Natural killer cell (primary cell): ENCODE results near the gene CERK. TPM values are rescaled to one million over a fixed set of nuclear protein-coding genes. Genes with fewer than 3 reads are reported as not detected.

Experiments
- ATAC-seq, 3 donors: fragments of 150-1000 bp in 2 of 3; fragments of 200-7000 bp in 1 of 3; cut with Tn5 transposase; 1 replicate in 1 of 3; 2 replicates in 2 of 3; pipeline ENCODE4 v1.10.0; 2021; ENCODE audit warnings: mild to moderate bottlenecking in 2 of 3, moderate library complexity in 2 of 3
- DNase-seq, 2 donors: peaks; one replicate each; pipeline versions ENCODE4 v3.0.0 to v3.0.0-alpha.2; 2013 to 2021; ENCODE audit warnings: mixed read lengths in 1 of 2
- H3K27ac ChIP-seq: one replicate; pipeline ENCODE4 v1.5.1; 2013; ENCODE audit warnings: mild to moderate bottlenecking, low read length
- H3K27me3 ChIP-seq: one replicate; pipeline ENCODE4 v1.6.1; 2013; ENCODE audit warnings: low read length; ENCODE audit not compliant: control insufficient read depth, insufficient read depth
- H3K36me3 ChIP-seq: one replicate; pipeline ENCODE4 v1.6.1; 2013; ENCODE audit warnings: low read length; ENCODE audit not compliant: control insufficient read depth, insufficient read depth
- H3K4me1 ChIP-seq: one replicate; pipeline ENCODE4 v1.6.1; 2013; ENCODE audit warnings: low read length; ENCODE audit not compliant: control insufficient read depth, insufficient read depth
- H3K4me3 ChIP-seq: one replicate; pipeline ENCODE4 v1.5.1; 2013; ENCODE audit warnings: low read length
- H3K9me3 ChIP-seq: one replicate; pipeline ENCODE4 v1.6.1; 2013; ENCODE audit warnings: low read length; ENCODE audit not compliant: control insufficient read depth, insufficient read depth
- H3K27ac Mint-ChIP-seq, 2 donors: one replicate each; pipeline ENCODE4 v1.8.0; 2022; ENCODE audit warnings: mild to moderate bottlenecking in 2 of 2, mixed read lengths in 2 of 2, moderate library complexity in 1 of 2
- H3K27me3 Mint-ChIP-seq, 2 donors: one replicate each; pipeline ENCODE4 v1.8.0; 2022; ENCODE audit warnings: low read depth in 2 of 2, mixed read lengths in 2 of 2
- H3K36me3 Mint-ChIP-seq: one replicate; pipeline ENCODE4 v1.8.0; 2022; ENCODE audit warnings: mixed read lengths
- H3K4me1 Mint-ChIP-seq, 2 donors: one replicate each; pipeline ENCODE4 v1.8.0; 2022; ENCODE audit warnings: mixed read lengths in 2 of 2
- H3K4me3 Mint-ChIP-seq: one replicate; pipeline ENCODE4 v1.8.0; 2022; ENCODE audit warnings: mild to moderate bottlenecking, moderate library complexity, mixed read lengths
- H3K9me3 Mint-ChIP-seq, 2 donors: one replicate each; pipeline ENCODE4 v1.8.0; 2022; ENCODE audit warnings: mixed read lengths in 2 of 2
- WGBS: methylation state at CpG from one replicate; pipeline ENCODE4 v1.1.7; 2013; ENCODE audit warnings: missing lambda C conversion rate; ENCODE audit not compliant: insufficient coverage; 5-methylcytosine and 5-hydroxymethylcytosine counted together
- intact Hi-C: fragments of 100-400 bp; cut with micrococcal nuclease; formaldehyde crosslinking; loops from one replicate; pipeline ENCODE4 v1.14.2; 2022
- total RNA-seq, 4 donors: library from RNA; stranded (reverse); fragments of 120-200 nt in 1 of 4; gene quantifications; one replicate each; pipeline versions ENCODE4 v1.2.3 to v1.2.4, GENCODE V29; 2013 to 2022
- TF ChIP-seq, protein P1 (sequence below): fragments of 200-600 bp; IDR thresholded peaks from one replicate; pipeline ENCODE4 v1.8.0; 2022; ENCODE audit warnings: antibody characterized with exemption

CERK gene
- total RNA-seq, 3 donors from 2014 or later (not counting 1 experiment from before 2014, with no cell fraction given): 50.0 to 71.2 (median 55.6) TPM

DNA sequence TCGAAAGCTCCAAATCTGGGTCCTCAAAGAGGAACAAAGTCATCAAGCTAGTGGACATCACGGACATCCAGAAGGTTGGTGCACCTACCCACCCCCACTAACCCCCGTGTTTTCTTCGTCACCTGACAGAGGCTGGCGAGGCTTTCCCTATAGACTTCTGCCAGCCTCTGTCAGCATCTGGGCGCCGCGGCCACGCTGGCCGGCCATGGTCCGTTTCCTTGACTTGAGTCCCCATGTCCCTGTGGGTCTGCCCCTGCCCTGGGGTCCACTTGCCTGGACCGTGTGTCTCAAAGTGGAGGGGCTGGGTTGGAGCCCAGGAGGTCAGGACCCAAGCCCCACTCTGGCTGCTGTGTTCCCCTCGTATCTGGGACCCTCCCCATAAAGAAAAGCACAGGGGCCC, 62.6 kb downstream of the CERK start:
- no peak overlapping the region for H3K4me3 Mint-ChIP-seq
- H3K27ac Mint-ChIP-seq: no peak overlapping the region
- no peaks in the 10 kb centered on the region for H3K36me3 Mint-ChIP-seq
- no peak for DNase-seq
- intact Hi-C loops: no loop called here
- H3K4me1 Mint-ChIP-seq: peaks cover 4 to 13% of the 10 kb centered on the region in 2 donors
- no peaks in the 10 kb centered on the region for H3K9me3 Mint-ChIP-seq
- TF ChIP-seq, protein P1, sequence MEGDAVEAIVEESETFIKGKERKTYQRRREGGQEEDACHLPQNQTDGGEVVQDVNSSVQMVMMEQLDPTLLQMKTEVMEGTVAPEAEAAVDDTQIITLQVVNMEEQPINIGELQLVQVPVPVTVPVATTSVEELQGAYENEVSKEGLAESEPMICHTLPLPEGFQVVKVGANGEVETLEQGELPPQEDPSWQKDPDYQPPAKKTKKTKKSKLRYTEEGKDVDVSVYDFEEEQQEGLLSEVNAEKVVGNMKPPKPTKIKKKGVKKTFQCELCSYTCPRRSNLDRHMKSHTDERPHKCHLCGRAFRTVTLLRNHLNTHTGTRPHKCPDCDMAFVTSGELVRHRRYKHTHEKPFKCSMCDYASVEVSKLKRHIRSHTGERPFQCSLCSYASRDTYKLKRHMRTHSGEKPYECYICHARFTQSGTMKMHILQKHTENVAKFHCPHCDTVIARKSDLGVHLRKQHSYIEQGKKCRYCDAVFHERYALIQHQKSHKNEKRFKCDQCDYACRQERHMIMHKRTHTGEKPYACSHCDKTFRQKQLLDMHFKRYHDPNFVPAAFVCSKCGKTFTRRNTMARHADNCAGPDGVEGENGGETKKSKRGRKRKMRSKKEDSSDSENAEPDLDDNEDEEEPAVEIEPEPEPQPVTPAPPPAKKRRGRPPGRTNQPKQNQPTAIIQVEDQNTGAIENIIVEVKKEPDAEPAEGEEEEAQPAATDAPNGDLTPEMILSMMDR: no peak
- WGBS: 93% methylated on average over 13 of the region's 13 CpGs
- ATAC-seq: no peak
- no peaks in the 10 kb centered on the region for H3K27me3 Mint-ChIP-seq
- Histone ChIP-seq H3K27ac (no peak overlapping the region), H3K4me1 (peaks cover 29% of the 10 kb centered on the region), H3K4me3 (no peak overlapping the region), H3K27me3 (no peaks in the 10 kb centered on the region), H3K36me3 (peaks cover 17% of the 10 kb centered on the region), H3K9me3 (no peaks in the 10 kb centered on the region)

DNA sequence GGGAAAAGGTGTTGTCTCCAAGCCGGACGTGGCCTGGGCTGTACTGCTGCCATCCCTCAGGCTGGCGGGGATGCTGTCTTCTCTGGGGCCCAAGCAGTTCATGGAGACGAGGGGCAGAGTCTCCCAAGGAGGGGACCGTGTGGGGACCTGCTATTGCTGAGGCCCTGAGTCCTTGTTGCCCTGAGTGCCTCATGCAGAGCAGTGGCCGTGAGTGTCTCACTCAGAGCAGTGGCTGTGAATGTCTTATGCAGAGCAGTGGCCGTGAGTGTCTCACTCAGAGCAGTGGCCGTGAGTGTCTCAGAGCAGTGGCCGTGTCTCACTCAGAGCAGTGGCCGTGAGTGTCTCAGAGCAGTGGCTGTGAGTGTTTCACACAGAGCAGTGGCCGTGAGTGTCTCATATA, 63.1 kb downstream of the CERK start:
- DNase-seq: no peak
- H3K9me3 Mint-ChIP-seq: no peaks in the 10 kb centered on the region
- Histone ChIP-seq H3K9me3 (no peaks in the 10 kb centered on the region), H3K27ac (peak overlapping the region; percentile 2), H3K4me3 (no peak overlapping the region), H3K27me3 (no peaks in the 10 kb centered on the region), H3K4me1 (peaks cover 29% of the 10 kb centered on the region), H3K36me3 (peaks cover 21% of the 10 kb centered on the region)
- peaks cover 4 to 13% of the 10 kb centered on the region in 2 donors for H3K4me1 Mint-ChIP-seq
- H3K4me3 Mint-ChIP-seq: no peak overlapping the region
- 62% methylated on average over 11 of the region's 11 CpGs for WGBS
- intact Hi-C loops: no loop called here
- no peaks in the 10 kb centered on the region for H3K36me3 Mint-ChIP-seq
- ATAC-seq: no peak
- TF ChIP-seq, protein P1: no peak
- H3K27me3 Mint-ChIP-seq: no peaks in the 10 kb centered on the region
- peak overlapping the region; percentile 68 to 75 for H3K27ac Mint-ChIP-seq

DNA sequence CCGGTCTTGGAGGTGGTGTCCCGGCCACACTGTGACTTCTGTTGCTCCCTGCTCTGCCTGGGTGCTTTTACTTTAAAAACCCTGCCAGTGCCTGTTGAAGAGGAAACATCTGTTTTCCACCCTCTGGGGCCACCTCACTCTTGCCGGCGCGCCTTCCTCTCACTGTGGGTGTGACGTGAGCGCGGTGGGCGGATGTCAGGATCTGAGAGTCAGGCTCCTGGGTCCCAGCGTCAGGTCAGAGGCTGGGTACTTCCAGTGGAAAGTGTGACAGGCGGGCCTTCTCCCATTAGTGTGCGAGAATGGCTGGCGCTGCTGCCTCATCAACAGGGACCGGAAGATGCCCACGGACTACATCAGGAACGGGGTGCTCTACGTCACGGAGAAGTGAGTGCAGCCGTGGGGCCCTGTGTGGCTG, 63.7 kb downstream of the CERK start:
- H3K9me3 Mint-ChIP-seq: no peaks in the 10 kb centered on the region
- peak overlapping the region; percentile 68 to 75 for H3K27ac Mint-ChIP-seq
- H3K36me3 Mint-ChIP-seq: no peaks in the 10 kb centered on the region
- H3K36me3 ChIP-seq: peaks cover 21% of the 10 kb centered on the region
- H3K4me1 Mint-ChIP-seq: peaks cover 4 to 13% of the 10 kb centered on the region in 2 donors
- intact Hi-C loops: no loop called here
- DNase-seq (peak; percentile 45 to 90), ATAC-seq (peak; percentile 60 to 83 (median 82))
- H3K4me3 Mint-ChIP-seq: peak overlapping the region; percentile 82
- H3K27me3 Mint-ChIP-seq: no peaks in the 10 kb centered on the region
- no peaks in the 10 kb centered on the region for H3K27me3 ChIP-seq
- peak overlapping the region; percentile 11 for H3K4me3 ChIP-seq
- peaks cover 29% of the 10 kb centered on the region for H3K4me1 ChIP-seq
- 30% methylated on average over 19 of the region's 19 CpGs for WGBS
- no peaks in the 10 kb centered on the region for H3K9me3 ChIP-seq
- H3K27ac ChIP-seq: peak overlapping the region; percentile 55
- TF ChIP-seq, protein P1: no peak

DNA sequence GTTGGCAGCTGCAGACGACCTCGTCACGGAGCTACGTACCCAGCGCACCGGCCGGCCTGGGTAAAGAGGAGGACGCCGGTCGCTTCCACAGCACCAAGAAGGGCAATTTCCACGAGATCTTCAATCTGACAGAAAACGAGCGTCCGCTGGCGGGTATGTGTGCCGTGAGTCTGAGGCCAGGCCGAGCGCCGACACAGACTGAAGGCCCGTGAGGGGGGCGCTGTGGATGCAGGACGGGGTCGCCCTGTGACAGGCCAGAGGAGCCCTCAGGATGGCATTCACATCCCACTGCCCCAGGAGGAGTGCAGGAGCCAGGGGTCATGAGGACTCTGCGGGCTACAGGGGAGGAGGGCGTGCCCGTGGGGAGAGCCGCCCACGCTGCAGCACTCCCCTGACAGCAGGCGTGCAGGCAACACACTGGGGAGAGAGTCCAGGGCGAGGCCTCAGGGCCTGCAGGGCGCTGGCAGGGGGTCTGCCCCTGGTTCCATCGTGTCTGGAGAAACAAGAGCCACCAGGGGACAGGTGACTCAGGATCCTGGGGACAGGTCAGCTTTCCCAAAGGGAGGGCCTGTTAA, 64.3 kb downstream of the CERK start:
- H3K36me3 Mint-ChIP-seq: no peaks in the 10 kb centered on the region
- ATAC-seq (peak in 2 of 3 donors; percentile 12 to 17), DNase-seq (peak in 1 of 2 donors; percentile 41)
- 74% methylated on average over 32 of the region's 32 CpGs for WGBS
- intact Hi-C loops: no loop called here
- peaks cover 4 to 13% of the 10 kb centered on the region in 2 donors for H3K4me1 Mint-ChIP-seq
- Histone ChIP-seq H3K4me1 (peaks cover 29% of the 10 kb centered on the region), H3K27ac (peak overlapping the region; percentile 55), H3K9me3 (no peaks in the 10 kb centered on the region), H3K36me3 (peaks cover 23% of the 10 kb centered on the region), H3K4me3 (no peak overlapping the region), H3K27me3 (no peaks in the 10 kb centered on the region)
- H3K4me3 Mint-ChIP-seq: peak overlapping the region; percentile 49
- no peaks in the 10 kb centered on the region for H3K9me3 Mint-ChIP-seq
- H3K27ac Mint-ChIP-seq: peak overlapping the region; percentile 68 to 75
- H3K27me3 Mint-ChIP-seq: no peaks in the 10 kb centered on the region
- TF ChIP-seq, protein P1: no peak
